HepG2 (cell line): ENCODE measurements around the gene RIPK3. TPM values are rescaled to one million over a fixed set of nuclear protein-coding genes. Genes with fewer than 3 reads are reported as not detected.

ENCODE experiments used
- ARHGAP35 ChIP-seq: sonication (generic); formaldehyde crosslinking; IDR thresholded peaks from 2 replicates; pipeline ENCODE4 v1.9.0; 2022; ENCODE audit warnings: mild to moderate bottlenecking, inconsistent platforms, moderate library complexity, missing genetic modification reagents, borderline replicate concordance
- HNF4G ChIP-seq, 2 experiments: sonication (generic) in 1 of 2; formaldehyde crosslinking in 1 of 2; IDR thresholded peaks; 2 replicates each; pipeline versions ENCODE4 v1.4.0 to v1.6.1; 2011 to 2020; ENCODE audit warnings: borderline replicate concordance in 2 of 2, low read depth in 2 of 2, mild to moderate bottlenecking in 2 of 2, low read length in 1 of 2, missing genetic modification reagents in 1 of 2, moderate library complexity in 1 of 2
- KLF9 ChIP-seq: IDR thresholded peaks from 2 replicates; pipeline ENCODE4 v1.6.1; 2016; ENCODE audit warnings: low read depth
- POLR2G ChIP-seq: fragments of 200-400 bp; formaldehyde crosslinking; IDR thresholded peaks from 2 replicates; pipeline ENCODE4 v1.6.1; 2018; ENCODE audit warnings: mild to moderate bottlenecking, low read depth, low read length, moderate library complexity
- RNF219 ChIP-seq: sonication (generic); formaldehyde crosslinking; IDR thresholded peaks from 2 replicates; pipeline ENCODE4 v1.5.0; 2020; ENCODE audit warnings: mild to moderate bottlenecking, missing genetic modification reagents
- ZBED4 ChIP-seq: sonication (generic); formaldehyde crosslinking; IDR thresholded peaks from 2 replicates; pipeline ENCODE4 v1.4.0; 2020; ENCODE audit warnings: missing genetic modification reagents, borderline replicate concordance
- ZBTB20 ChIP-seq: sonication (generic); formaldehyde crosslinking; IDR thresholded peaks from 2 replicates; pipeline ENCODE4 v1.8.1; 2023; ENCODE audit warnings: missing genetic modification reagents, low read depth, mild to moderate bottlenecking, borderline replicate concordance
- ZIK1 ChIP-seq: sonication (generic); formaldehyde crosslinking; IDR thresholded peaks from 2 replicates; pipeline ENCODE4 v1.5.0; 2020; ENCODE audit warnings: mild to moderate bottlenecking, low read depth, missing genetic modification reagents, borderline replicate concordance
- ZNF496 ChIP-seq: sonication (generic); formaldehyde crosslinking; IDR thresholded peaks from 2 replicates; pipeline ENCODE4 v1.8.1; 2023; ENCODE audit warnings: mild to moderate bottlenecking, moderate library complexity, missing genetic modification reagents; ENCODE audit not compliant: insufficient replicate concordance
- ZNF574 ChIP-seq: sonication (generic); formaldehyde crosslinking; IDR thresholded peaks from 2 replicates; pipeline ENCODE4 v1.4.0; 2020; ENCODE audit warnings: missing genetic modification reagents
- ZNF609 ChIP-seq: sonication (generic); formaldehyde crosslinking; IDR thresholded peaks from 2 replicates; pipeline ENCODE4 v1.4.0; 2020; ENCODE audit warnings: mild to moderate bottlenecking, missing genetic modification reagents, borderline replicate concordance
- ZNF709 ChIP-seq: sonication (generic); formaldehyde crosslinking; IDR thresholded peaks from 2 replicates; pipeline ENCODE4 v1.5.0; 2020; ENCODE audit warnings: mild to moderate bottlenecking, missing genetic modification reagents
- polyA plus RNA-seq, 8 experiments: library from polyadenylated mRNA; depleted of rRNA in 3 of 8; stranded (reverse) in 7 of 8; unstranded in 1 of 8; fragments of >200 nt; fragmentation: Illumina TruSeq in 4 of 8; extraction: Trizol in 4 of 8; gene quantifications; 2 replicates each; pipeline versions ENCODE4 v1.2.1 to v1.2.3, GENCODE V29; 2011 to 2016; ENCODE audit warnings: low read depth in 4 of 8, missing spikeins in 1 of 8, mixed read lengths in 1 of 8; ENCODE audit not compliant: insufficient read depth in 1 of 8
- total RNA-seq, 5 experiments: library from RNA; depleted of rRNA; stranded (reverse); fragments of >200 nt; fragmentation: Illumina TruSeq; extraction: Trizol; gene quantifications; 2 replicates each; pipeline ENCODE4 v1.2.3, GENCODE V29; 2016; ENCODE audit warnings: low read depth in 1 of 5

The RIPK3 gene
- total and polyA plus RNA-seq, 2 of the 13 experiments (the other 11 are each of a cell fraction or from before 2014, with no cell fraction given) = not detected

GRCh38 chr14:24314377-24315193, 25.2 kb downstream of the RIPK3 start (continued):
- TF ChIP-seq ZNF609 (CRISPR knock-in tag) (no peak), ZIK1 (CRISPR knock-in tag) (peak; percentile 65; the same call in 1 of the 2 replicates), POLR2G (0 out of 2 replicates have a peak, but pooled peaks have one; percentile 37), ZNF709 (CRISPR knock-in tag) (no peak), ZNF574 (CRISPR knock-in tag) (no peak), ARHGAP35 (CRISPR knock-in tag) (no peak), ZBTB20 (CRISPR knock-in tag) (peak; percentile 43; the same call in 1 of the 2 replicates), HNF4G (IDR thresholded peaks at IDR 0.05; ENCODE audit: borderline replicate concordance, low read depth, low read length) (no peak), HNF4G (CRISPR knock-in tag; IDR thresholded peaks at IDR 0.05; ENCODE audit: borderline replicate concordance, low read depth) (0 out of 2 replicates have a peak, but pooled peaks have one; percentile 23), RNF219 (CRISPR knock-in tag) (no peak), ZBED4 (no peak), ZNF496 (CRISPR knock-in tag) (no peak), KLF9 (CRISPR knock-in tag) (no peak)
